GM12878 (cell line): ENCODE measurements around the gene IPO5. TPM values are rescaled to one million over a fixed set of nuclear protein-coding genes. Genes with fewer than 3 reads are reported as not detected.

Experiments
- ATAC-seq: fragments of 200-7000 bp; cut with Tn5 transposase; 3 replicates; pipeline ENCODE4 v1.9.1; 2020; ENCODE audit warnings: mild to moderate bottlenecking, moderate library complexity
- BruUV-seq: library from RNA; stranded (reverse); fragments of 400-500 nt; replicated peaks from 2 replicates; lab custom pipeline; 2021; lab: Mats Ljungman, UMichigan
- CTCF ChIA-PET: fragments of 300-600 bp; sonication (Branson Sonifier 250); formaldehyde crosslinking; extraction: SDS; loops from one replicate; lab custom pipeline; 2021; ENCODE audit warnings: inconsistent platforms; lab: Yijun Ruan, JAX
- POLR2A ChIA-PET: fragments of 350-600 bp; formaldehyde crosslinking; extraction: SDS; loops from one replicate; lab custom pipeline; 2021; ENCODE audit warnings: inconsistent platforms; lab: Charles Lee
- RAD21 ChIA-PET: fragments of 300-600 bp; sonication (Branson Sonifier 250); formaldehyde crosslinking; loops from one replicate; lab custom pipeline; 2023; ENCODE audit warnings: antibody characterized with exemption; ENCODE audit not compliant: unreplicated experiment; lab: Charles Lee
- SMC1A ChIA-PET: fragments of 300-600 bp; sonication (Branson Sonifier 250); formaldehyde crosslinking; loops from one replicate; lab custom pipeline; 2023; ENCODE audit not compliant: unreplicated experiment, uncharacterized antibody; lab: Charles Lee
- DNase-seq: peaks from one replicate; pipeline ENCODE4 v3.0.0-alpha.2; 2011; ENCODE audit warnings: low read depth, low spot score
- FAIRE-seq: peaks from 3 replicates; lab custom pipeline; 2011; peaks lifted over from hg19 to GRCh38; lab: Jason Lieb, UNC
- H2AFZ ChIP-seq: 2 replicates; pipeline ENCODE4 v1.6.0; 2011; ENCODE audit warnings: low read depth, low read length, control low read depth; ENCODE audit not compliant: control insufficient read depth
- H3K27ac ChIP-seq: 2 replicates; pipeline ENCODE4 v1.5.1; 2011; ENCODE audit warnings: control low read depth; ENCODE audit not compliant: control insufficient read depth, insufficient read depth
- H3K27me3 ChIP-seq, 2 experiments: replicated peaks in 1 of 2; 2 replicates each; pipeline versions ENCODE4 v1.6.0 to v1.6.1; 2011; ENCODE audit warnings: low read length in 1 of 2; ENCODE audit not compliant: control insufficient read depth in 2 of 2, insufficient read depth in 2 of 2
- H3K36me3 ChIP-seq, 2 experiments: 2 replicates each; pipeline ENCODE4 v1.5.1; 2011; ENCODE audit warnings: low read length in 1 of 2; ENCODE audit not compliant: control insufficient read depth in 2 of 2, insufficient read depth in 2 of 2
- H3K4me1 ChIP-seq: 2 replicates; pipeline ENCODE4 v1.6.1; 2011; ENCODE audit warnings: mild to moderate bottlenecking, low read length, moderate library complexity, mixed read lengths; ENCODE audit not compliant: control insufficient read depth, insufficient read depth
- H3K4me2 ChIP-seq: 2 replicates; pipeline ENCODE4 v1.6.0; 2011; ENCODE audit warnings: control low read depth; ENCODE audit not compliant: control insufficient read depth, insufficient read depth
- H3K4me3 ChIP-seq: fragments of 200-600 bp; sonication (generic); 2 replicates; pipeline ENCODE4 v1.5.1; 2016
- H3K79me2 ChIP-seq: 2 replicates; pipeline ENCODE4 v1.6.0; 2011; ENCODE audit warnings: low read length; ENCODE audit not compliant: control insufficient read depth, insufficient read depth
- H3K9ac ChIP-seq: 2 replicates; pipeline ENCODE4 v1.8.0; 2011; ENCODE audit warnings: low read length, control low read depth, mixed read lengths; ENCODE audit not compliant: control insufficient read depth, insufficient read depth
- H3K9me3 ChIP-seq: replicated peaks from 3 replicates; pipeline ENCODE4 v1.5.1; 2011; ENCODE audit warnings: mild to moderate bottlenecking, low read length; ENCODE audit not compliant: control insufficient read depth, insufficient read depth
- H4K20me1 ChIP-seq: 2 replicates; pipeline ENCODE4 v1.6.0; 2011; ENCODE audit not compliant: control insufficient read depth, insufficient read depth
- HDAC2 ChIP-seq: fragments of 200-600 bp; sonication (generic); IDR thresholded peaks from 2 replicates; pipeline ENCODE4 v1.6.1; 2017
- IRF4 ChIP-seq: IDR thresholded peaks from 2 replicates; pipeline ENCODE4 v1.6.1; 2011; ENCODE audit warnings: low read depth, low read length
- NFIC ChIP-seq: IDR thresholded peaks from 2 replicates; pipeline ENCODE4 v1.6.1; 2012; ENCODE audit warnings: low read depth, mild to moderate bottlenecking, inconsistent platforms, low read length, moderate library complexity
- NR2F1 ChIP-seq: fragments of 450-650 bp; conservative IDR thresholded peaks from 2 replicates; pipeline ENCODE4 v1.6.1; 2017; ENCODE audit warnings: mild to moderate bottlenecking
- RFX5 ChIP-seq: IDR thresholded peaks from 2 replicates; pipeline ENCODE4 v1.6.1; 2011; ENCODE audit warnings: low read depth, low read length, improper control_type of control experiment
- RUNX3 ChIP-seq: IDR thresholded peaks from 2 replicates; pipeline ENCODE4 v1.6.1; 2012; ENCODE audit warnings: low read length, inconsistent platforms
- STAT3 ChIP-seq: IDR thresholded peaks from 2 replicates; pipeline ENCODE4 v1.6.1; 2011; ENCODE audit warnings: low read depth, low read length, improper control_type of control experiment
- TCF12 ChIP-seq: IDR thresholded peaks from 2 replicates; pipeline ENCODE4 v1.6.1; 2011; ENCODE audit warnings: low read depth, mild to moderate bottlenecking, low read length
- TCF3 ChIP-seq: IDR thresholded peaks from 2 replicates; pipeline ENCODE4 v1.6.1; 2012; ENCODE audit warnings: low read depth, mild to moderate bottlenecking, low read length, borderline replicate concordance; ENCODE audit not compliant: insufficient read depth
- whole genome bisulfite sequencing: methylation state at CpG from one replicate; pipeline ENCODE4 v1.1.6; 2016; ENCODE audit warnings: low lambda C conversion rate; ENCODE audit not compliant: insufficient replicate concordance, insufficient coverage; ENCODE audit errors: missing lambda C conversion rate; 5-methylcytosine and 5-hydroxymethylcytosine counted together
- in situ Hi-C: fragments of 300-500 bp; cut with MboI; formaldehyde crosslinking; loops from 9 replicates; pipeline ENCODE4 v1.14.3; 2018; ENCODE audit warnings: mixed read lengths
- intact Hi-C: fragments of 100-400 bp; cut with micrococcal nuclease; formaldehyde crosslinking; loops from one replicate; pipeline ENCODE4 v1.14.2; 2022; ENCODE audit not compliant: unreplicated experiment
- polyA plus RNA-seq, 11 experiments: library from polyadenylated mRNA; depleted of rRNA in 4 of 11; unstranded in 6 of 11; stranded (reverse) in 5 of 11; fragments of >200 nt; fragmentation: Nextera tagmentation in 4 of 11; fragmentation: Illumina TruSeq in 1 of 11; extraction: Ambion mirVana in 4 of 11; extraction: Trizol in 1 of 11; gene quantifications; 1 replicate in 1 of 11; 2 replicates in 10 of 11; pipeline versions ENCODE4 v1.2.1 to v1.2.3, GENCODE V29; 2011 to 2016; ENCODE audit warnings: inconsistent platforms in 2 of 11, missing spikeins in 2 of 11, low read depth in 1 of 11
- total RNA-seq, 4 experiments: library from RNA; depleted of rRNA in 3 of 4; stranded (reverse); fragments of >200 nt in 3 of 4; fragmentation: Illumina TruSeq in 1 of 4; extraction: Trizol in 1 of 4; gene quantifications; 2 replicates each; pipeline versions ENCODE4 v1.2.1 to v1.2.3, GENCODE V29; 2013 to 2021
- TF ChIP-seq, protein P1 (sequence below): IDR thresholded peaks from 2 replicates; pipeline ENCODE4 v1.6.1; 2011; ENCODE audit warnings: mild to moderate bottlenecking, low read depth, low read length, moderate library complexity; ENCODE audit not compliant: insufficient replicate concordance
- TF ChIP-seq, protein P2 (sequence below): fragments of 150-350 bp; IDR thresholded peaks from 2 replicates; pipeline ENCODE4 v1.6.1; 2014; ENCODE audit warnings: mild to moderate bottlenecking, low read depth, low read length
- TF ChIP-seq, protein P3 (sequence below): fragments of 450-650 bp; IDR thresholded peaks from 2 replicates; pipeline ENCODE4 v1.6.1; 2017; ENCODE audit warnings: borderline replicate concordance

Gene IPO5
- total and polyA plus RNA-seq, 10 of the 15 experiments (the other 5 are each of a cell fraction or from before 2014, with no cell fraction given) = 45.7 to 196 (median 134) TPM

DNA sequence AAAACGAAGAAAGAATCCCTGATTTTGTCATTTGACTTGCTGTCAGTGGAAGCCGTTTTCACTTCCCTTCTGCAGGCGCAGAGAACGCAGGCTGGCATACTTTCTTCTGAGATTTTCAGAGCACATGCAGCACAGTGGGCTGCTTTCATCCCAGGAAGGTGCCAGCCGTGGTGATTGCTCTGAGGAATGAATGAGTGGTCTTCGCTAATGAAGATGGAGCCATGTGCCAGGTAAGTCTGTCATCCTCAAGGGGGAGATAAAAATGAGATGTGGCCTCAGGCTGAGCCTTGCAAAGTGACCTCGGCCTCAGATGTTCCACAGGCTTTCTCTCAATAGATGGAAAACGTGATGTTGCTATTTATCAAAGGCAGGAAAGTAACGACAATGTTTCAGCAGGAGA is 94.8 kb downstream of the IPO5 start:
- FAIRE-seq (no peak), DNase-seq (no peak), ATAC-seq (no peak)
- intact Hi-C loops (no loop called here), in situ Hi-C loops (no loop called here)
- BruUV-seq = no TSS peak
- H3K4me2 ChIP-seq = no peak overlapping the region
- H2AFZ ChIP-seq = no peak overlapping the region
- H3K9ac ChIP-seq = no peak overlapping the region
- no peaks in the 10 kb centered on the region for H3K36me3 ChIP-seq
- RAD21 ChIA-PET = no interaction called here
- no peak overlapping the region for H3K27ac ChIP-seq
- no peaks in the 10 kb centered on the region for H3K9me3 ChIP-seq
- no peaks in the 10 kb centered on the region for H4K20me1 ChIP-seq
- H3K79me2 ChIP-seq = no peaks in the 10 kb centered on the region
- no peak overlapping the region for H3K4me3 ChIP-seq
- POLR2A ChIA-PET = no interaction called here
- H3K4me1 ChIP-seq = no peaks in the 10 kb centered on the region
- 31% methylated on average over 9 of the region's 9 CpGs for WGBS
- CTCF ChIA-PET = no interaction called here
- H3K27me3 ChIP-seq = no peaks in the 10 kb centered on the region
- no peak for TF ChIP-seq TCF3
- no peak for TF ChIP-seq TCF12
- TF ChIP-seq, protein P1, sequence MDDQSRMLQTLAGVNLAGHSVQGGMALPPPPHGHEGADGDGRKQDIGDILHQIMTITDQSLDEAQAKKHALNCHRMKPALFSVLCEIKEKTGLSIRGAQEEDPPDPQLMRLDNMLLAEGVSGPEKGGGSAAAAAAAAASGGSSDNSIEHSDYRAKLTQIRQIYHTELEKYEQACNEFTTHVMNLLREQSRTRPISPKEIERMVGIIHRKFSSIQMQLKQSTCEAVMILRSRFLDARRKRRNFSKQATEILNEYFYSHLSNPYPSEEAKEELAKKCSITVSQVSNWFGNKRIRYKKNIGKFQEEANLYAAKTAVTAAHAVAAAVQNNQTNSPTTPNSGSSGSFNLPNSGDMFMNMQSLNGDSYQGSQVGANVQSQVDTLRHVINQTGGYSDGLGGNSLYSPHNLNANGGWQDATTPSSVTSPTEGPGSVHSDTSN = no peak
- TF ChIP-seq RUNX3 = no peak
- no peak for TF ChIP-seq HDAC2
- SMC1A ChIA-PET = no interaction called here

DNA sequence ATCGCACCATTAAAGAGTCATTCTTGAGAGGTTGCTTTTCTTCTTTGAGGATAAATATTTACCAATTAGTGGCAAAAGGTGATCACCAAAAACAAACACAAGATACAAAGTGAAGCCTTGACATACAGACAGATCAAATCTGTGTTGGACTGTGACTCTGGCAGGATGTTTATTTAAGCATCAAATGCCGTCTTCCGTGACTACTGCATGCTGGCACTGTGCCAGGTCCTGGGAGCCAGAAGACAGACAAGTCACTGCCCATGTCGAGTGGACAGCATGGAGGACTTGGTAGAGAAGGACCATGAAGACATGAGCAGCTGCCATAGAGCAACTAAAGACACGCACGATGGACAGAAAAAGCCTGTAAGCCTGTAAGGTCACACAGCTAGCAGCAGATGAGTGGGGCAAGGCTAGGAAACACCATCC is 96.6 kb downstream of the IPO5 start:
- no peak overlapping the region for H3K4me2 ChIP-seq
- 59% methylated on average over 6 of the region's 6 CpGs for whole genome bisulfite sequencing
- intact Hi-C loops (no loop called here), in situ Hi-C loops (no loop called here)
- no peak overlapping the region for H2AFZ ChIP-seq
- no peak for DNase-seq
- H3K4me3 ChIP-seq = no peak overlapping the region
- FAIRE-seq = no peak
- no peak overlapping the region for H3K27ac ChIP-seq
- H3K9ac ChIP-seq = no peak overlapping the region
- no peaks in the 10 kb centered on the region for H3K9me3 ChIP-seq
- H3K36me3 ChIP-seq = no peaks in the 10 kb centered on the region
- no peaks in the 10 kb centered on the region for H4K20me1 ChIP-seq
- RAD21 ChIA-PET = interaction anchor here (0.7 kb wide), 1 partner anchor 203 kb away, joined by 4 read pairs; no protein-coding TSS in a partner anchor
- SMC1A ChIA-PET = no interaction called here
- H3K27me3 ChIP-seq = no peaks in the 10 kb centered on the region
- POLR2A ChIA-PET = interaction anchor here (0.6 kb wide), 2 partner anchors 10 to 288 kb away, joined by 5 to 7 read pairs; no protein-coding TSS in a partner anchor
- no peaks in the 10 kb centered on the region for H3K4me1 ChIP-seq
- BruUV-seq = no TSS peak
- no peak for ATAC-seq
- CTCF ChIA-PET = no interaction called here
- H3K79me2 ChIP-seq = no peaks in the 10 kb centered on the region
- TF ChIP-seq, protein P2, sequence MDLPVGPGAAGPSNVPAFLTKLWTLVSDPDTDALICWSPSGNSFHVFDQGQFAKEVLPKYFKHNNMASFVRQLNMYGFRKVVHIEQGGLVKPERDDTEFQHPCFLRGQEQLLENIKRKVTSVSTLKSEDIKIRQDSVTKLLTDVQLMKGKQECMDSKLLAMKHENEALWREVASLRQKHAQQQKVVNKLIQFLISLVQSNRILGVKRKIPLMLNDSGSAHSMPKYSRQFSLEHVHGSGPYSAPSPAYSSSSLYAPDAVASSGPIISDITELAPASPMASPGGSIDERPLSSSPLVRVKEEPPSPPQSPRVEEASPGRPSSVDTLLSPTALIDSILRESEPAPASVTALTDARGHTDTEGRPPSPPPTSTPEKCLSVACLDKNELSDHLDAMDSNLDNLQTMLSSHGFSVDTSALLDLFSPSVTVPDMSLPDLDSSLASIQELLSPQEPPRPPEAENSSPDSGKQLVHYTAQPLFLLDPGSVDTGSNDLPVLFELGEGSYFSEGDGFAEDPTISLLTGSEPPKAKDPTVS = no peak
- TF ChIP-seq, protein P3, sequence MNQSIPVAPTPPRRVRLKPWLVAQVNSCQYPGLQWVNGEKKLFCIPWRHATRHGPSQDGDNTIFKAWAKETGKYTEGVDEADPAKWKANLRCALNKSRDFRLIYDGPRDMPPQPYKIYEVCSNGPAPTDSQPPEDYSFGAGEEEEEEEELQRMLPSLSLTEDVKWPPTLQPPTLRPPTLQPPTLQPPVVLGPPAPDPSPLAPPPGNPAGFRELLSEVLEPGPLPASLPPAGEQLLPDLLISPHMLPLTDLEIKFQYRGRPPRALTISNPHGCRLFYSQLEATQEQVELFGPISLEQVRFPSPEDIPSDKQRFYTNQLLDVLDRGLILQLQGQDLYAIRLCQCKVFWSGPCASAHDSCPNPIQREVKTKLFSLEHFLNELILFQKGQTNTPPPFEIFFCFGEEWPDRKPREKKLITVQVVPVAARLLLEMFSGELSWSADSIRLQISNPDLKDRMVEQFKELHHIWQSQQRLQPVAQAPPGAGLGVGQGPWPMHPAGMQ = no peak
- TF ChIP-seq NR2F1 (no peak), NFIC (no peak), RFX5 (no peak), STAT3 (no peak), IRF4 (no peak)
